Panc1 (cell line): ENCODE measurements around the gene ST7L.

Experiments used
- CTCF ChIP-seq: fragments of 450-650 bp; IDR thresholded peaks from 2 replicates; pipeline ENCODE4 v1.5.1; 2017; ENCODE audit warnings: mild to moderate bottlenecking
- POLR2AphosphoS5 ChIP-seq: IDR thresholded peaks from 2 replicates; pipeline ENCODE4 v1.6.1; 2012; ENCODE audit warnings: mild to moderate bottlenecking, low read depth, low read length, moderate library complexity
- REST ChIP-seq, 2 experiments: IDR thresholded peaks; 2 replicates each; pipeline ENCODE4 v1.6.1; 2011 to 2012; ENCODE audit warnings: low read depth in 2 of 2, control low read depth in 1 of 2, low read length in 1 of 2, mild to moderate bottlenecking in 1 of 2, moderate library complexity in 1 of 2; ENCODE audit not compliant: insufficient read depth in 1 of 2
- SIN3A ChIP-seq: IDR thresholded peaks from 2 replicates; pipeline ENCODE4 v1.6.1; 2012; ENCODE audit warnings: low read depth, mild to moderate bottlenecking, low read length, moderate library complexity, borderline replicate concordance; ENCODE audit not compliant: insufficient read depth
- TCF7L2 ChIP-seq: IDR thresholded peaks from 2 replicates; pipeline ENCODE4 v1.6.1; 2011; ENCODE audit warnings: mild to moderate bottlenecking, low read depth, low read length, inconsistent platforms

GRCh38 chr1:112488141-112488540, 130.8 kb downstream of the ST7L start:
- TF ChIP-seq CTCF, result no peak
- no peak for TF ChIP-seq POLR2AphosphoS5
- TF ChIP-seq TCF7L2, result no peak
- TF ChIP-seq REST (IDR thresholded peaks at IDR 0.05; ENCODE audit: insufficient read depth in 1 of 2, low read depth in 2 of 2, low read length in 1 of 2), result no peak
- TF ChIP-seq SIN3A, result no peak
